ENCODE data around the gene RPL9. TPM values are rescaled to one million over a fixed set of nuclear protein-coding genes. Genes with fewer than 3 reads are reported as not detected.
"Not testable (repeated sequence)": the region's sequence is repeated elsewhere in the genome, so short reads cannot be mapped to it uniquely, and the experiment has no call there.

The RPL9 gene
- total RNA-seq (1,000 to 10,000 TPM; 1,881 to 2,610 TPM), total RNA-seq (1,276 to 1,691 reads per million in 2 donors)

DNA sequence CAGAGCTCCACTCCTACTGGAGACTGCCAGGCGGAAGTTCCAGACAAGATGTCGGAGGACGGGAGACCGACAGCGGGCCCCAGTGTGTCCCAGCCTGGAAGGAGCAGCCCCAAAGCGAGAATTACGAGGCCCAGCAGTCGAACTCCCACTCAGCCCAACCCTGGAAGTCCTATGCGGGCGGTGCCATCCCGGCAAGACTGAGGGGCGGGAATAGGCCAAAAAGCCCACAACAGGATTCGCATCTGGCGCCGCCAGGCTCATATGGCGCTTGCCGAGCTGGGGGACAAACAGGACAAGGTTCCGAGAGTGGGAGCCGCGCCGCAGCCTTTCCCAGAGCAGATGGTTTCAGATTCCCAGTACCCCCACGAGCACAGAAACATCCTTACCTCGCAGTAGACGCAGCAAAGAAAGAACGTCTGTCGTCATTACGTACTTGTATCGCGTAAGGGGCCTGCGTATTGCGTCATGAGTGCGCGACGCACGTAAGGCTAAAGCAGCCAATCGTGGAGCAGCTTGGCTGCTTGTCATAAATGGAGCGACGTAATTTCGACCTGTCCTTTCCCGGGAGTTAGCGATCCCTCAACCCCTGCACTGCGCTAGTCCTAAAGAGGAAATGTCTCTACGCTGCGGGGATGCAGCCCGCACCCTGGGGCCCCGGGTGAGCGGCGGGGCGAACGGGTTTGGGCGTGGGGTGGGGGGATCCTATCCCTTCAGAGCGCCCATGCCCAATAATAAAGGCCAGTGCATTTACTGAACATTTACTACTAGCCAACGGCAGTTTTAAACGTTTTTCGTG is at the start of gene RPL9, which contains the start of gene LIAS:
TSS of gene RPL9 (minus strand) at position 418 of the 796 bp plus-strand sequence. CDS start 483 bp downstream, outside the sequence.
TSS of gene LIAS (plus strand) at position 552 of the 796 bp plus-strand sequence. CDS start at position 614, 62 bp downstream.
- H3K9me3 ChIP-seq (ENCODE audit: control insufficient read depth, low read length, poor library complexity, severe bottlenecking), result no peaks in the 10 kb centered on the region
- peak within 1 kb of the TSS; percentile 99 for H3K27ac Mint-ChIP-seq
- ATAC-seq (peak; percentile 82), DNase-seq (peak; percentile 73 to 85 (median 85))
- peaks cover 6% of the 10 kb centered on the region for H3K36me3 Mint-ChIP-seq (ENCODE audit: low read depth)
- no peaks in the 10 kb centered on the region for H3K27me3 Mint-ChIP-seq
- peak within 1 kb of the TSS; percentile 96 for H3K4me3 Mint-ChIP-seq
- peaks cover 12% of the 10 kb centered on the region for H3K4me1 Mint-ChIP-seq

- H3K4me3 Mint-ChIP-seq, result no peak overlapping the region
- no peaks in the 10 kb centered on the region for H3K27me3 Mint-ChIP-seq
- H3K36me3 Mint-ChIP-seq (ENCODE audit: low read depth), result peaks cover 7% of the 10 kb centered on the region
- no peak overlapping the region for H3K27ac Mint-ChIP-seq
- H3K9me3 ChIP-seq (ENCODE audit: control insufficient read depth, low read length, poor library complexity, severe bottlenecking), result no peaks in the 10 kb centered on the region
- no peaks in the 10 kb centered on the region for H3K4me1 Mint-ChIP-seq
- DNase-seq (no peak), ATAC-seq (no peak)
These were observed 46.9 kb upstream of the RPL9 start for GRCh38 chr4:39505581-39505980.

DNA sequence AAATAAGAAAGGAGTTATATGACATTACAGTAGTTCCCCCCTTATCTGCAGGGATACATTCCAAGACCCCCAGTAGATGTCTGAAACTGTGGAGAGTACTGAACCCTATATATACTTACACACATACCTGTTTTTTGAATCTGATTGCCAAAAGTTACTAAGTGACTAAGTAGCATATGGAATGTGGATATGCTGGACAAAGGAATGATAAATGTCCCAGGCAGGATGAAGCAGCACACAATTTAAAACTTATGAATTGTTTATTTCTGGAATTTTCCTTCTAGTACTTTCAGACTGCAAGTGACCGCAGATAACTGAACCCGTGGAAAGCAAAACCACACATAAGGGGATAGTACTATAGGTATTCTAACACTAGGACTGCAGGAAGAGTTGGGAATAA is 45.8 kb upstream of the RPL9 start:
- no peak overlapping the region for H3K4me3 Mint-ChIP-seq
- no peaks in the 10 kb centered on the region for H3K4me1 Mint-ChIP-seq
- no peaks in the 10 kb centered on the region for H3K27me3 Mint-ChIP-seq
- ATAC-seq, result no peak
- no peak for DNase-seq
- no peak overlapping the region for H3K27ac Mint-ChIP-seq
- H3K9me3 ChIP-seq (ENCODE audit: control insufficient read depth, low read length, poor library complexity, severe bottlenecking), result no peaks in the 10 kb centered on the region
- peaks cover 7% of the 10 kb centered on the region for H3K36me3 Mint-ChIP-seq (ENCODE audit: low read depth)

- not testable (repeated sequence) for DNase-seq; ATAC-seq; H3K27me3 Mint-ChIP-seq; H3K9me3 ChIP-seq (ENCODE audit: control insufficient read depth, low read length, poor library complexity, severe bottlenecking); H3K4me3 Mint-ChIP-seq; H3K4me1 Mint-ChIP-seq; H3K36me3 Mint-ChIP-seq (ENCODE audit: low read depth)
- H3K27ac Mint-ChIP-seq, result peak overlapping the region; percentile 2
These were observed 43.9 kb upstream of the RPL9 start for GRCh38 chr4:39502664-39503035.

DNA sequence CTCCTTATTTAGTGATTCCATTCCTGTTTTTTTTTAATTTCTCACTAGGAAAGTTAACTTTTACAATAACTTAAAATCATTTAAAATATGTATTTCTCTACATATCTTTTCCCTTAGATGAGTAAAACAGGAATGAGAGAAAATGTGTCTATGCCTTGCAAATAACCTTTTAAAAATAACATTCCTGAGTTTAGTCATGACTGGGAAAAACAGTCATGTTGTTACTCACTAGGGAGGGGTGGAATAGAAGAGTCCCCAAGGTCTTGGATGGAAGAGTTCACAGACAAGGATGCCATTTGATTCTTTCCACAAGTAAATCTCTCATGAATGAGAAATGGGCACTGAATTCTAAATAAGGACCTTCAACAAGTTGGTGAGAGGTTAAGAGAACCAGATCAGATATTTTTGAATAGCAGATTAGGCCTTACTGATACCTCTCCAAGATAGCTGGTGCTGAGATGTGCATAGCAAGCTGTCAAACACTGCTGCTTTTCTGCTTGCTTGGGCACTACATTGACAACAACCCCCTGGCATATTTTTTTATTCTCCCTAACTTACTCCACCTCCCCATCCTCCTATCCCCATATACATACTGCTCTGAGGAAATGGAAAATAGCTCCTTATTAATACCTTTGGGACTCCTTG is 43.4 kb upstream of the RPL9 start:
- no peaks in the 10 kb centered on the region for H3K4me1 Mint-ChIP-seq
- peaks cover 7% of the 10 kb centered on the region for H3K36me3 Mint-ChIP-seq (ENCODE audit: low read depth)
- peak overlapping the region; percentile 8 for H3K27ac Mint-ChIP-seq
- DNase-seq (no peak), ATAC-seq (no peak)
- no peak overlapping the region for H3K4me3 Mint-ChIP-seq
- no peaks in the 10 kb centered on the region for H3K9me3 ChIP-seq (ENCODE audit: control insufficient read depth, low read length, poor library complexity, severe bottlenecking)
- no peaks in the 10 kb centered on the region for H3K27me3 Mint-ChIP-seq

- no peak overlapping the region for H3K27ac Mint-ChIP-seq
- H3K9me3 ChIP-seq (ENCODE audit: control insufficient read depth, low read length, poor library complexity, severe bottlenecking), result no peaks in the 10 kb centered on the region
- peaks cover 2% of the 10 kb centered on the region for H3K4me1 Mint-ChIP-seq
- DNase-seq, result no peak
- no peak overlapping the region for H3K4me3 Mint-ChIP-seq
- H3K27me3 Mint-ChIP-seq, result no peaks in the 10 kb centered on the region
- peaks cover 5% of the 10 kb centered on the region for H3K36me3 Mint-ChIP-seq (ENCODE audit: low read depth)
- ATAC-seq, result no peak
These were observed 40.0 kb upstream of the RPL9 start for GRCh38 chr4:39498727-39499020.

- no peak for ATAC-seq
- Mint-ChIP-seq H3K4me1 (peaks cover 2% of the 10 kb centered on the region), H3K27me3 (no peaks in the 10 kb centered on the region)
These were observed 39.4 kb upstream of the RPL9 start for GRCh38 chr4:39497909-39498726.

DNA sequence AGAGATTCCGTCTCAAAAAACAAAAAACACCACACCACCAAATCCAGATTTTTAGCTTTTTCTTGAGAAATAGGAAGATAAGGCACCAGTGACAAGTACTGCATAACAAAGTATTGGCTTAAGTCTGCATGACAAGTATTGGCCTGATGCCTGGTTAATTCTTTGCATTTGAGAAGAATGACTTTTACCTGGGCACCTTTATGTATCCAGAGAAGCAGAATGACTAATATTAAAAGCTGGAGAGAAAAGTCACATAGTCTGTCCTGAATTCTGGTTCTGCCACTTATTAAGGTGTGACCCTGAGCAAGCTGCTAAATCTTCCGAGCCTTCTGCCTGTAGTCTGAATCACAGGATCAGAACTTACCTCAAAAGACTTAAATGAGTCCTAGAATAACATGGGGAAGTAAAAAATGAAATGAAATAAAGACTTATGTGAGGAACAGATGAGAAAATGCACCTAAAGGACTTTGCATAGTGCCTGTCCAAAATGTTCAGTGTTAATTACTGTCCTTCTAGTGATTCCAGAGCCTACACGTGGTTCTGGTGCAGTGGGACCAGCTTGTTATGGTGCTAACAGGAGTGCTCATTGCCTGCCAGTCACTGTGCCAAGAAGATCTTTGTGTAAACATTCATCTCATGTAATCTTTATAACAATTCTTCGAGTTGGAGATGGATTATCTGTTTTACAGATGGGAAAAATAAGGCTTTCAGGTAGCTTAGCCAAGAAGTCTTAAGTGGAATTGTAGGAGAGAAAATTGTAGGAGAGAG is 36.9 kb upstream of the RPL9 start:
- no peaks in the 10 kb centered on the region for H3K9me3 ChIP-seq (ENCODE audit: control insufficient read depth, low read length, poor library complexity, severe bottlenecking)
- H3K4me1 Mint-ChIP-seq, result peaks cover 3% of the 10 kb centered on the region
- ATAC-seq, result no peak
- no peak overlapping the region for H3K4me3 Mint-ChIP-seq
- no peak for DNase-seq
- no peak overlapping the region for H3K27ac Mint-ChIP-seq
- no peaks in the 10 kb centered on the region for H3K27me3 Mint-ChIP-seq
- H3K36me3 Mint-ChIP-seq (ENCODE audit: low read depth), result peaks cover 2% of the 10 kb centered on the region

More at GRCh38 chr4:39497909-39498726, 39.4 kb upstream of the RPL9 start:
- no peak for DNase-seq
- Mint-ChIP-seq H3K27ac (no peak overlapping the region), H3K4me3 (no peak overlapping the region), H3K36me3 (ENCODE audit: low read depth) (peaks cover 5% of the 10 kb centered on the region)
- H3K9me3 ChIP-seq (ENCODE audit: control insufficient read depth, low read length, poor library complexity, severe bottlenecking), result no peaks in the 10 kb centered on the region

- ATAC-seq (no peak), DNase-seq (no peak)
- Mint-ChIP-seq H3K4me1 (peaks cover 6% of the 10 kb centered on the region), H3K4me3 (no peak overlapping the region), H3K36me3 (ENCODE audit: low read depth) (no peaks in the 10 kb centered on the region), H3K27ac (no peak overlapping the region), H3K27me3 (no peaks in the 10 kb centered on the region)
- no peaks in the 10 kb centered on the region for H3K9me3 ChIP-seq (ENCODE audit: control insufficient read depth, low read length, poor library complexity, severe bottlenecking)
These were observed 35.6 kb upstream of the RPL9 start for GRCh38 chr4:39494354-39494753.

GRCh38 chr4:39490322-39490721 is 31.6 kb upstream of the RPL9 start:
- H3K27me3 Mint-ChIP-seq, result peaks cover 6% of the 10 kb centered on the region
- DNase-seq (no peak), ATAC-seq (no peak)
- H3K36me3 Mint-ChIP-seq (ENCODE audit: low read depth), result no peaks in the 10 kb centered on the region
- no peaks in the 10 kb centered on the region for H3K9me3 ChIP-seq (ENCODE audit: control insufficient read depth, low read length, poor library complexity, severe bottlenecking)
- H3K27ac Mint-ChIP-seq, result peak overlapping the region; percentile 80
- H3K4me3 Mint-ChIP-seq, result no peak overlapping the region
- H3K4me1 Mint-ChIP-seq, result peaks cover 4% of the 10 kb centered on the region

GRCh38 chr4:39486221-39486804 is 27.6 kb upstream of the RPL9 start:
- DNase-seq (no peak), ATAC-seq (no peak)
- H3K27ac Mint-ChIP-seq, result peak overlapping the region; percentile 5
- peaks cover 4% of the 10 kb centered on the region for H3K4me1 Mint-ChIP-seq
- no peaks in the 10 kb centered on the region for H3K36me3 Mint-ChIP-seq (ENCODE audit: low read depth)
- H3K4me3 Mint-ChIP-seq, result no peak overlapping the region
- H3K9me3 ChIP-seq (ENCODE audit: control insufficient read depth, low read length, poor library complexity, severe bottlenecking), result no peaks in the 10 kb centered on the region
- peaks cover 6% of the 10 kb centered on the region for H3K27me3 Mint-ChIP-seq

- Mint-ChIP-seq H3K27ac (no peak overlapping the region), H3K27me3 (peaks cover 6% of the 10 kb centered on the region)
These were observed 26.0 kb upstream of the RPL9 start for GRCh38 chr4:39484582-39485272.

More at GRCh38 chr4:39484582-39485272, 26.0 kb upstream of the RPL9 start:
- no peaks in the 10 kb centered on the region for H3K36me3 Mint-ChIP-seq (ENCODE audit: low read depth)
- DNase-seq, result no peak
- H3K4me3 Mint-ChIP-seq, result no peak overlapping the region
- H3K9me3 ChIP-seq (ENCODE audit: control insufficient read depth, low read length, poor library complexity, severe bottlenecking), result no peaks in the 10 kb centered on the region
- H3K4me1 Mint-ChIP-seq, result no peaks in the 10 kb centered on the region
- ATAC-seq, result no peak

All from T-helper 17 cell (primary cell).